Ramos (cell line): ENCODE results near the gene RPH3AL.

ENCODE experiments used
- in situ Hi-C: fragments of 300-500 bp; cut with MboI; formaldehyde crosslinking; loops from one replicate; pipeline ENCODE4 v1.14.3; 2022; ENCODE audit warnings: low sequenced_read_pairs; ENCODE audit not compliant: unreplicated experiment

RPH3AL gene

GRCh38 chr17:337866-338265 is 14.7 kb downstream of the RPH3AL start:
- in situ Hi-C loops, result no loop called here

GRCh38 chr17:337453-337852 is 15.2 kb downstream of the RPH3AL start:
- in situ Hi-C loops, result no loop called here

- in situ Hi-C loops, result no loop called here
Observed at GRCh38 chr17:337022-337420, 15.6 kb downstream of the RPH3AL start.

- in situ Hi-C loops, result no loop called here
Observed at GRCh38 chr17:336110-337021, 16.2 kb downstream of the RPH3AL start.

GRCh38 chr17:335691-336090 is 16.9 kb downstream of the RPH3AL start:
- in situ Hi-C loops, result no loop called here

GRCh38 chr17:334974-335481 is 17.6 kb downstream of the RPH3AL start:
- in situ Hi-C loops, result no loop called here

- in situ Hi-C loops, result no loop called here
Observed at GRCh38 chr17:333626-334396, 18.8 kb downstream of the RPH3AL start.

GRCh38 chr17:332558-333322 is 19.9 kb downstream of the RPH3AL start:
- in situ Hi-C loops, result no loop called here

GRCh38 chr17:332023-332422 is 20.6 kb downstream of the RPH3AL start:
- in situ Hi-C loops, result no loop called here

- in situ Hi-C loops, result no loop called here
Observed at GRCh38 chr17:330993-331701, 21.5 kb downstream of the RPH3AL start.

- in situ Hi-C loops, result no loop called here
Observed at GRCh38 chr17:329784-330420, 22.7 kb downstream of the RPH3AL start.

GRCh38 chr17:327971-328370 is 24.6 kb downstream of the RPH3AL start:
- in situ Hi-C loops, result no loop called here

- in situ Hi-C loops, result no loop called here
Observed at GRCh38 chr17:327296-327695, 25.3 kb downstream of the RPH3AL start.

- in situ Hi-C loops, result no loop called here
Observed at GRCh38 chr17:326010-326621, 26.5 kb downstream of the RPH3AL start.

GRCh38 chr17:325270-326009 is 27.2 kb downstream of the RPH3AL start:
- in situ Hi-C loops, result no loop called here

- in situ Hi-C loops, result no loop called here
Observed at GRCh38 chr17:323721-324571, 28.7 kb downstream of the RPH3AL start.

GRCh38 chr17:323181-323580 is 29.4 kb downstream of the RPH3AL start:
- in situ Hi-C loops, result no loop called here
